ENCODE results near the gene QRICH2. TPM values are rescaled to one million over a fixed set of nuclear protein-coding genes. Genes with fewer than 3 reads are reported as not detected.
A peak's percentile ranks its signal among the peaks of the same experiment; 100 is the strongest.

QRICH2 gene
- total RNA-seq, 1 donor from 2014 or later, result 10.6 TPM

DNA sequence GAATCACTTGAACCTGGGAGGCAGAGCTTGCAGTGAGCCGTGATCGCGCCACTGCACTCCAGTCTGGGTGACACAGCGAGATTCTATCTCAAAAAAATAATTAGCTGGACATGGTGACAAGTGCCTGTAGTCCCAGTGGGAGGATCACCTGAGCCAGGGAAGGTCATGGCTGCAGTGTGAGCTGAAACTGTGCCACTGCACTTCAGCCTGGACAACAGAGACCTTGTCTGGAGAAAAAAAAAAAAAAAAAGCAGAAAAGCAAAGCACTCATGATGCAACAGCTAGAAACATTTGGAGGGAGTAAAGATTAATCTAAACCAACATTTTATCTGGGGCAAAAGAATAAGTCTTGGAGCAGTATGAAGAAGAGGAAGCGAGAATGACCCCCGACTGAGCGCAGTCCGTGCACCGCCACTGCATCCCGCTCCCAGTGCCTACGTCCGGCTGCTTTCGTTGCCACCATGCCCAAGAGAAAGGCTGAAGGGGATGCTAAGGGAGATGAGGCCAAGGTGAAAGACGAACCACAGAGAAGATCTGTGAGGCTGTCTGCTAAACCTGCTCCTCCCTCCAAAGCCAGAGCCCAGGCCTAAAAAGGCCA lies 37.4 kb upstream of the QRICH2 start:
- no peaks in the 10 kb centered on the region for H3K9me3 ChIP-seq
- no peak overlapping the region for H3K4me3 ChIP-seq
- peaks cover 30 to 60% of the 10 kb centered on the region in 2 donors for H3K36me3 ChIP-seq
- H3K4me1 ChIP-seq, result no peaks in the 10 kb centered on the region
- DNase-seq (ENCODE audit: low spot score in 2 of 2), result no peak
- intact Hi-C loops (cut with DNase I), result no loop called here
- no peaks in the 10 kb centered on the region for H3K27me3 ChIP-seq
- TF ChIP-seq, protein P1, sequence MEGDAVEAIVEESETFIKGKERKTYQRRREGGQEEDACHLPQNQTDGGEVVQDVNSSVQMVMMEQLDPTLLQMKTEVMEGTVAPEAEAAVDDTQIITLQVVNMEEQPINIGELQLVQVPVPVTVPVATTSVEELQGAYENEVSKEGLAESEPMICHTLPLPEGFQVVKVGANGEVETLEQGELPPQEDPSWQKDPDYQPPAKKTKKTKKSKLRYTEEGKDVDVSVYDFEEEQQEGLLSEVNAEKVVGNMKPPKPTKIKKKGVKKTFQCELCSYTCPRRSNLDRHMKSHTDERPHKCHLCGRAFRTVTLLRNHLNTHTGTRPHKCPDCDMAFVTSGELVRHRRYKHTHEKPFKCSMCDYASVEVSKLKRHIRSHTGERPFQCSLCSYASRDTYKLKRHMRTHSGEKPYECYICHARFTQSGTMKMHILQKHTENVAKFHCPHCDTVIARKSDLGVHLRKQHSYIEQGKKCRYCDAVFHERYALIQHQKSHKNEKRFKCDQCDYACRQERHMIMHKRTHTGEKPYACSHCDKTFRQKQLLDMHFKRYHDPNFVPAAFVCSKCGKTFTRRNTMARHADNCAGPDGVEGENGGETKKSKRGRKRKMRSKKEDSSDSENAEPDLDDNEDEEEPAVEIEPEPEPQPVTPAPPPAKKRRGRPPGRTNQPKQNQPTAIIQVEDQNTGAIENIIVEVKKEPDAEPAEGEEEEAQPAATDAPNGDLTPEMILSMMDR (IDR thresholded peaks at IDR 0.05), result no peak
- no peak overlapping the region for H3K27ac ChIP-seq

DNA sequence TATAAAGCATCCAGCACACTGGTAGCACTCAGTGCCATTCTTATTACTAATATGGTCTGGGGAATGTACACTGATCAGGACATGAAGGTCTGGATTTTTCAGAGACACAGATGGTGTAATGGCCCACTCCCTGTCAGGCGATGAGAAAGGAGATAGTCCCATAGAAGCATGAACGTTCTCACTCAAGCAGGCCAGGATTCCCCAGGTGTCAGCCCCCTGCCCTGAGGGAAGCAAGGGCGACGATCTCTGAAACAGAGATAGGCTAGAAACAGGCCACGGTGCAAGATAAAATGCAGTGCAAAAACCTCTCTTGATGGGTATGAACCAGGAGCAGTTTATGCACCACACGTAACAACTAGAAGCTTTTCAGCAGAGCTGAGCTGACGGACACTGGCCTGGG lies 35.0 kb upstream of the QRICH2 start:
- Histone ChIP-seq H3K27me3 (no peaks in the 10 kb centered on the region), H3K36me3 (peaks cover 30 to 58% of the 10 kb centered on the region in 2 donors), H3K4me1 (peaks cover 0 to 16% of the 10 kb centered on the region in 2 donors), H3K9me3 (no peaks in the 10 kb centered on the region), H3K27ac (no peak overlapping the region), H3K4me3 (no peak overlapping the region)
- DNase-seq (ENCODE audit: low spot score in 2 of 2), result no peak
- TF ChIP-seq, protein P1 (IDR thresholded peaks at IDR 0.05), result no peak
- intact Hi-C loops (cut with DNase I), result no loop called here

DNA sequence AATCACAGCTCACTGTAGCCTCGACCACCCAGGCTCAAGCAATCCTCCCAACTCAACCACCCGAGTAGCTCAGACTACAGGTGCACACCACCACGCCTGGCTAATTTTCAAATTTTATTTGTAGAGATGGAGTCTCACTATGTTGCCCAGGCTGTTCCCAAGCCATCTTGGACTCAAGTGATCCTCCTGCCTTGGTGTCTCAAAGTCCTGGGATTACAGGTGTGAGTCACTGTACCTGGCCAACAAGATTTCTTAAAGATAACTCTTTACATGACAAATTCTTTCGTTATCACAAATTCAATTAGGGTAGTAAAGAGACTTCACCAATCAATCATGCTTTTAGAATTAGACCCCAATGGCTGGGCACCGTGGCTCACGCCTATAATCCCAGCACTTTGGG lies 33.2 kb upstream of the QRICH2 start:
- Histone ChIP-seq H3K36me3 (peaks cover 30 to 42% of the 10 kb centered on the region in 2 donors), H3K27ac (no peak overlapping the region), H3K9me3 (no peaks in the 10 kb centered on the region), H3K27me3 (no peaks in the 10 kb centered on the region), H3K4me3 (no peak overlapping the region), H3K4me1 (peaks cover 0 to 21% of the 10 kb centered on the region in 2 donors)
- intact Hi-C loops (cut with DNase I), result no loop called here
- DNase-seq (ENCODE audit: low spot score in 2 of 2), result no peak
- TF ChIP-seq, protein P1 (IDR thresholded peaks at IDR 0.05), result no peak

DNA sequence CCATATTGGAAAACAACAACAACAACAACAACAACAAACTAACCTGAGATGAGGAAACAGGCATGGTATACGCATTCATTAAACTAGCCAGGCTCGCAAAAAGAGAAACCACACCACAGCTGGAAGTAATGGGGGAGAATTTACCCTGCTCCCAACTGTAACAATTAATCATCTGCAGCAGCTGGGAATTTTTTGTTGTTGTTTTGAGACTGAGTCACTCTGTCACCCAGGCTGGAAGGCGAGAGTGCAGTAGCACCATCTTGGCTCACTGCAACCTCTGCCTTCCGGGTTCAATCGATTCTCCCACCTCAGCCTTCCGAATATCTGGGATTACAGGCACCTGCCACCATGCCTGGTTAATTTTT lies 29.3 kb upstream of the QRICH2 start:
- Histone ChIP-seq H3K4me3 (no peak overlapping the region), H3K36me3 (peaks cover 6 to 7% of the 10 kb centered on the region in 2 donors), H3K9me3 (no peaks in the 10 kb centered on the region), H3K4me1 (peaks cover 0 to 26% of the 10 kb centered on the region in 2 donors), H3K27me3 (no peaks in the 10 kb centered on the region), H3K27ac (peak overlapping the region; percentile 43 to 58)
- TF ChIP-seq, protein P1 (IDR thresholded peaks at IDR 0.05), result no peak
- no peak for DNase-seq (ENCODE audit: low spot score in 2 of 2)
- intact Hi-C loops (cut with DNase I), result no loop called here

DNA sequence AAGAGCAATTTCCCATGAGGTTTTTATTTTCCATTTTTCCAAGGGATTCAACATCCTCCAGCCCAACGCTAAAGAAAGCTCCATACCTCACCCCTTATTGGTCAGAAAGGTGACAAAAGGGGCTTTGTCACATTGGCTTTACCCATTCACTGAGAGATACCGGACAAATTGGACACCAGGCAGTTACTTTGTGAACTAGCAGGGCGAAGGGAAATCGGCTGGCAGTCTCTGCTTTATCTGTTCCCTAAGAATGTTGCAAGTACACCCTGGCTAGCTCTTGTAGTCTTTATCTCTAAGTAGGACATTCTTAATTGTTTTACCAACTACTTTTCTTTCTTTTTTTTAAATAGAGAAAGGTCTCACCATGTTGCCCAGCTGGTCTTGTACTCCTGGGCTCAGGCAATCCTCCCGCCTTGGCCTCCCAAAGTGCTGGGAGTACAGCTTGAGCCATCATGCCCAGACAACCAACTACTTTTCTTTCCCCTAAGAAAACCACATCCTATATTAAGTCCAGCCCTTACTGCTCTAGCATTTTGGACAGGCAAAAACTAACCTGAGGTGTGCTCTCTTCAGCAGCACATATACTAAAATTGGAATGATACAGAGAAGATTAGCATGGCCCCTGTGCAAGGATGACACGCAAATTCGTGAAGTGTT lies 28.8 kb upstream of the QRICH2 start:
- TF ChIP-seq, protein P1 (IDR thresholded peaks at IDR 0.05), result no peak
- H3K27me3 ChIP-seq, result no peaks in the 10 kb centered on the region
- H3K27ac ChIP-seq, result peak overlapping the region in 1 of 2 donors; percentile 58
- H3K9me3 ChIP-seq, result no peaks in the 10 kb centered on the region
- peaks cover 1 to 2% of the 10 kb centered on the region in 2 donors for H3K36me3 ChIP-seq
- intact Hi-C loops (cut with DNase I), result no loop called here
- peaks cover 0 to 26% of the 10 kb centered on the region in 2 donors for H3K4me1 ChIP-seq
- DNase-seq (ENCODE audit: low spot score in 2 of 2), result no peak
- H3K4me3 ChIP-seq, result no peak overlapping the region
